ENCODE measurements around the gene PUSL1. TPM values are rescaled to one million over a fixed set of nuclear protein-coding genes. Genes with fewer than 3 reads are reported as not detected.
A peak's percentile ranks its signal among the peaks of the same experiment; 100 is the strongest.

Gene PUSL1
- total RNA-seq (2014; rRNA removed; shearing (Covaris generic)) = 42.0 and 43.9 TPM in 2 replicates
- 33.3 and 40.5 TPM in 2 replicates for polyA plus RNA-seq (2015; cell fraction: cytosol; rRNA removed)
- polyA plus RNA-seq (2015; cell fraction: nucleus; rRNA removed) = 30.0 and 40.0 TPM in 2 replicates

GRCh38 chr1:1307923-1308755 is at the start of gene PUSL1, which contains the start of gene ACAP3:
Gene PUSL1, plus strand, starts transcription at chr1:1308597. Its CDS starts 47 bp downstream, at chr1:1308644.
Gene ACAP3, minus strand, starts transcription at chr1:1307930. Its CDS starts 115 bp downstream, at chr1:1307815.
- DNase-seq (ENCODE audit: low read depth) = peak; percentile 88

GRCh38 chr1:1259119-1259488 is 49.3 kb upstream of the PUSL1 start:
- no peak for DNase-seq (ENCODE audit: low read depth)

- no peak for DNase-seq (ENCODE audit: low read depth)
These were observed 48.9 kb upstream of the PUSL1 start for GRCh38 chr1:1259540-1259939.

DNA sequence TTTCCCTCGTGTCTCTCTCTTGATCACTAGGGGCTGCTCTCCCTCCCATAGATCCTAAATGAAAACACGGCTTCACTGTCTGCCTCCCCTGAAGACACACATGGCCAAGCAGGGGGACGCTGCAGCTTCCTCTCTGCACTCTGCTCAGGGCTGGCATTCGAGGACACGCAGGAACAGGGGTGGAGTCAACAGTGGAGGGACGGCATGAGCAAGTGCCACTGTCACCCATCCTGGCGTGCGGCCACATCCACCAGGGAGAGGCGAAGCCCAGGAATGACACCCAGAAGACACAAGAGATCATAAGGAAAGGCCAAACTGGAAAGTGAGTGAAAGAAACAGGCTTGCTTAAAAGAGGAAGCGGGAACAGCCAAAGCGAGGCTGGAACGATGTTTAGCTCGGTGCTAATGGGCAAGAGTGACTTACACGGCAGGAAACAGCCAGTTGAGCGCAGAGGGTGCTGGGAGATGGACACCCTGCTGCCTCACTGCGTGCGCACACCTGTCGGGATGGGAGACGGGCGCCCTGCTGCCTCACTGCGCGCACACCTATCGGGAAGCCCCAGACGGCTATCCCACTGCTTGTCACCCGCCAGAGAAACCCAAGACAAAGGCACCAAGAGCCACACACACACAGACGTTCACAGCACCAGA is 48.3 kb upstream of the PUSL1 start:
- DNase-seq (ENCODE audit: low read depth) = no peak

- no peak for DNase-seq (ENCODE audit: low read depth)
These were observed 47.4 kb upstream of the PUSL1 start for GRCh38 chr1:1260843-1261560.

- no peak for DNase-seq (ENCODE audit: low read depth)
These were observed 46.3 kb upstream of the PUSL1 start for GRCh38 chr1:1262071-1262470.

DNA sequence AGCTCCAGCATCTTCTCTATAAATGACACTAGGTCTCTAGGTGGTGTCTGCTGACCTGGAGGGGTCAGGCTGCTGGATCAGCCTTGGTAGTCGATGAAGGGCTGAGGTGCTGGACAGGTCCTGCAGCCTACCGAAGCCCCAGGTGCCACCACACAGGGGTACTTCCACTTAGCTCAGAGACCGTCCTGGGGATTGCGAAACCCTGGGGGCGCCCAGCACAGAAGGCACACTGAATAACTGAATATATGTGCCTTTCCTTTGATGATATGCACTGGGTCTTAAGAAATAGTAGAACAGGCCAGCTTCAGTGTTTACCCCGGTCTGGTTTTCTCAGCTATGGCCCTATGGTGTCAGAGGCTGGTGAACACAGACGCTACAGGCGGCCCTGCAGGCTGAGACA is 45.6 kb upstream of the PUSL1 start:
- DNase-seq (ENCODE audit: low read depth) = no peak

- no peak for DNase-seq (ENCODE audit: low read depth)
These were observed 44.4 kb upstream of the PUSL1 start for GRCh38 chr1:1264026-1264425.

DNA sequence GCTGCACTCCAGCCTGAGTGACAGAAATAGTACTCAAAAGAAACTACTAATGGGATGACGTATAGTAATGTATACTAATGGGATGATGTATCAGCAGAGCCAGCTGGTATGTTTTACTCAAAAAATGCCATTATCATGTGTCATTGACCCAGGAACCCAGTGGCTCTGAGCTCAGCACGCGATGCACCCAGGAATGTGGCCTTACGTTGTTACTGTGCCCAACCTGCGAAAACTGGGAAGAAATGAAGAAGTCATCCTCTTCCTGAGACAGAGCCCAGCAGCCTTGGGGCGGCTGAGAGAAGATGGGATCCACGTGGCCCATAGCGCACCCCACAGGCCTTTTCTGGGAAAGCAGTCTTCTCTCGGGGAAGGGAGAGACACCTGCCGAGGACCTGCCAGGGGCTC is 43.5 kb upstream of the PUSL1 start:
- DNase-seq (ENCODE audit: low read depth) = peak; percentile 89

DNA sequence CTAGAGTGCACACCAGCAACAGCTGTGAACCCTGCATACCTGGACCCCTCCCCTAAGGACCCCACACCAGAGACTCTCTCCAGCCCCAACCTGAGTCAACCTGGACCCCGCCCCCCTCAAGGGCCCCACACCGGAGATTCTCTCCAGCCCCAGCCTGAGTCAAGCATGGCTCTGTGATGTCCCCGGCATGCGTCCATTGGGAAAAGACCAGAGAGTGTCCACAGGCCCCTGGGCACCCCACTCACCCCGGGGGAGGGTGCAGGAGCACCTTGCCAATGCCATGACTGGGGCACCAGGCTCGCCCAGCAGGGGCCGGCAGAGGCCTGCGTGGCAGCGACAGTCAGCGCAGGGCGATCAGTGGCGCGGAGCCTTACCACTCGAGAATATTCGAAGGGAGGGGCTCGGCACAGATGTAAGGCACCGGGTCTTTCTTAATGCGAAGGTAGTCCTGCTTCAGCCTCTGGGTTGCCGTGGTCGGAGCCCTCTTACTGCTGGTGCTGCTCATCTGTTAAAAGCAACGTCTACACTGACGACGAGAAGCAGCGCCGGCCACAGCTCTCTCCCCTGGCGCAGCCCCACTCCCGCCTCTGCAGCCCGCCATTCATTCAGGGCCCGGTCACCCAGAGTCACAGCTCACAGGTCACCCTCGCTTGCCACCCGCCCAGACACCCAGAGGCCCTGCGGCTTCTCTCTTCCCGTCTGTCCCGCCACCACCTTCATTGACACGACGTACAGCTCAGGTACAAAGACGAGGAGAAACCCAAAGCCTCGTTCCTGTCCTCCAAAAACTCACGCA is 40.7 kb upstream of the PUSL1 start:
- no peak for DNase-seq (ENCODE audit: low read depth)

DNA sequence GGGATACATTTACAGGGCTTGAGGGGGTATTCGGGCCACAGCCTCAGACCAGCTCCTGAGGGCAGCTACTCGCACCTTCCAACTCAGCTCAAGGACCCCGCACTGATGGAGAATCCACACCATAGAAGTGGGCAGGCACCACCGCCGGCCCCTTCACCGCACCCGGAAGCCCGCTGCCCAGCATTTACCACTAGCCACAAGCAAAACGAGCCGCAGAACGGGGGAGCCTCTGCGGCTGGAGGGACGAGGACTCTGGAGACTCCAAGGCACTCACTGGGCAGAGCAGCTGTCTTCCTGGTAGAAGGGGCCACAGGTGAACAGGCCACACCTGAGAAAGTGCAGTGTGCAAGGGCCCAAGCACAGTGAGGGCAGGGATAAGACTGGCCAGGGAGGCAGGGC is 40.1 kb upstream of the PUSL1 start:
- DNase-seq (ENCODE audit: low read depth) = no peak

DNA sequence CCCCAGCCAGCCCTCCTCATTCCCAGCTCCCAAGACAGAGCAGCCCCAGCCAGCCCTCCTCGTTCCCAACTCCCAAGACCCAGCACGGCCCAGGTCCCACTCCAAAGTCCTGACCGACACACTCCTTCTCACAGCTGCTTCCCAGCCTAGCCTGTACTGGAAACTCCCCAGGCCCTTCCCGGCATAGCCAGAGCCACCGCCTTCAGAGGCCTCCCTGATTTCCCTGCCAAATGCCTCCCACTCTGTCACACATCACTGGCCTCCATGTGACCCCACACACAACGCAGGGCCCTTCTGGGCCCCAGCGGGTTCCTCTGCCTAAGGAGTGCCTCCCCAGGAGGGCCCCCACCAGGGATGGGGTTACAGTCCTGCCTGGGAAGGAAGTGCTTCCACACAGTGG is 37.6 kb upstream of the PUSL1 start:
- DNase-seq (ENCODE audit: low read depth) = no peak

DNA sequence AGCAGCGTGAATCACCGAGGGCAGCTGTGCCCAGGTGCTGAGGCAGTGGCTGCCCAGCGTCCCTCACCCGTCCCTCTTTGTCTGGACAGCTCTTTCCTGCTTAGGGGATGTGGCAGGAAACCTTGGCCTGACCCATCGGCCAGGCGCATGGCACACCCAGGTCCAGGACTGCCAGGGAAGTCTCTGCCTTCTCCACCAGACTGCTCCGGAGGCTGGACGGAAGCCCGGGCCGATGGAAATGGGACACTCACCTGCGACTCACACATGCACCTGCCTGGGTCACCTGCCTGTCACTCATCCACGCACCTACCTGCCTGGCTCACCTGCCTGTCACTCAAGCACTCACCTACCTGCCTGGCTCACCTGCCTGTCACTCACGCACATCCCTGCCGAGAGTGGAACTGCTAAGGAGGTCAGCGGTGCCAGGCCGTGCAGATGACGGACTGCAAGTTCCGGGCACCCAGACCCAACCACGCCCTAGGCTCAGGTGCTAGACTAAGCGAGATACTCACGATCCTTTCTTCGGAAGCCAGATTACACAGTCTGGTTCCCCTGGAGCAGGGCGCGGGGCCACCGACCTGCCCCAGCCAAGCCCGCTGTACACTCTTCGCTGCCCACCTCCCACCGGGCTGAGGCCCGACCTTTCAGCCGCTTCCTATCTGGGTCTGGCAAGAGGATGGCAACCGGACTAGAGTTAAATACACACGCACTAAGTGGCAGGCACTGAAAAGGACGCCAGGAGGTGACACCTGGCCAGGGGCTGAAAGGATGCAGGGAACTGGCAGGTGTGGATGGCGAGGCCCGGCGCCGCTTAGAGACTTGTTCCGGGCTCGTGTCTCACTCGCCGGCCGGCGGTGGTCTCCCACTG is 35.8 kb upstream of the PUSL1 start:
- peak; percentile 39 for DNase-seq (ENCODE audit: low read depth)

DNA sequence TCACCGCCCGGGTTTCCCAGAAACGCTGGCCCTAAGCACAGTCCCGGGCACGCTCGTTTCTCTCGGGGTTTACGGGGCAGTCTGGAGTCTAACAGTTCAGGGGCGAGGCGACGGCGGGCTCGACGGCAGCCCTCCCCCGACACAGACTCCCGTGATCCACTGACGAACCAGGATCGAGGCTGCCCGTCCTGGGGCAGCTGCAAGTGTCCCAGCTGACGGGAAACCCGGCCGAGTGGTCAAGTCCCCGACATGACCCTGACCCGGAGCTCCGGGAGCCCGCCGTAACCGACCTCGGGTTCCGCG is 35.2 kb upstream of the PUSL1 start:
- no peak for DNase-seq (ENCODE audit: low read depth)

DNA sequence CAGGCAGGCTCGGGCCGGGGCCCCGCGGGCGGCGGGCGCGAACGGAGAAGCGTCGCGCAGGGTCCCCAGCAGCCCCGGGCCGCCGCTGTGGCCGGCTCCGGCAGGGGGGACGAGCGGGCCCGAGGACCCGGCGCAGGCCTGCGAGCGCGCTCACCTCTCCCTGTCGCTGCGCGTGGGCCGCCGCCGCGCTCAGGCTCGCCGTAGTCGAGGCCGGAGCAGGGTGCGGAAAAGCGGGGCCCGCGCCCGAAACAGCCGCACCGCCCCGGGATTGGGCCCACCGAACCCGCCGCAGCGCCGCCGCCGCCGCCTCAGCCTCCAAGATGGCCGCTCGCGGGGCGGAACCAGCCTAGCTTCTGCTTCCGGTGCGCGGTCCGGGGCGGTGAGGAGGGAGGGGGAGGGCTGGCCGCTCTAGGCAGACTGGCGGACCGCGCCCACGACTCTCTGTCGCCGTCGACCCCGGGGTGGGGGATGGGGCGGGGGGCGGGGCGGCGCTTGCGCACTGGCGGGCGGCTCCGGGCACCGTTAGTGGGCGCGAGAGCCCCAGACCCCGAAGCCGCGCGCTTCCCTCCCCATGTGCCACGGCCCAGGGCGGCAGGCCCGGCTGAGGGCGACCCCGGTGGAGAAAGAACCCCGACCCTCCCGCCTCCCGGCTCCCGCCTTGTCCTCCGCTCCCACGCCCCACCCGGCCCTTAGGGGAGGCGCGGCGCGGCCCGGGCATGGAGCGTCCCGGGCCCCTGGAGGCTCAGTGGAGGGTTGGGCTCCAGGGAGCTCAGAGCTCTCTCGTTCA is 34.7 kb upstream of the PUSL1 start, which contains the start of gene UBE2J2:
Gene UBE2J2 (minus strand): TSS at position 343 of the 787 bp plus-strand sequence. CDS start 5,862 bp downstream, outside the sequence.
- peak; percentile 67 for DNase-seq (ENCODE audit: low read depth)

DNA sequence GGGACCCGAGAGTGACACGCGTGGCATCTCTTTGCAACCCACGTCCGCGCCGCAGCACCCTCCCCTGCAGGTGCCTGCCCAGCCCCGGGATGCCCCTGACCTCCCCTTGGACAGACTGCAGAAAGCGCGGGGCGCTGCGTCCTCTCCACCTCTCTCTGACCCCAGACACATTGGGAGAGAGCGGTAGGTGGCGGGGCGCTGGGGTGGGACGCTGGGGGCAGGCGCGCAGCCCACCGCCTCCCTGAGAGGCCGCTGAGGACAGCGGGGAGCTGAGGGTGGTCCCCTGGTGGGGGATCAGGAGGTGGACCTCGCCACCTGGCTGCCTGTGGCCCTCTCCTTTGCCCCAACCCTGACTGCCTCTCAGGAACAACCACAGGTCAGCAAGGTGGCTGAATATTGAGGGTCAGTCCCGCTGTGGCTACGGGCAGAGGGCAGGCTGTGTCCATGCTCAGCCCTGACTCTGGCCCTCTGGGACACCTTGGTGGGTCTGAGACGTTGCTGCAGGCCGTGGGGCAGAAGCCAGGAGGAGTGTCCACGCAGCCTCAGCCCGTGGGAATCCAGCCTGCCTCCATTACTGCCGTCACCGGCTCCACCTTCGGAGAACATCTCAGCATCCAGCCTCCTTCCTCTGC is 34.0 kb upstream of the PUSL1 start:
- DNase-seq (ENCODE audit: low read depth) = no peak

DNA sequence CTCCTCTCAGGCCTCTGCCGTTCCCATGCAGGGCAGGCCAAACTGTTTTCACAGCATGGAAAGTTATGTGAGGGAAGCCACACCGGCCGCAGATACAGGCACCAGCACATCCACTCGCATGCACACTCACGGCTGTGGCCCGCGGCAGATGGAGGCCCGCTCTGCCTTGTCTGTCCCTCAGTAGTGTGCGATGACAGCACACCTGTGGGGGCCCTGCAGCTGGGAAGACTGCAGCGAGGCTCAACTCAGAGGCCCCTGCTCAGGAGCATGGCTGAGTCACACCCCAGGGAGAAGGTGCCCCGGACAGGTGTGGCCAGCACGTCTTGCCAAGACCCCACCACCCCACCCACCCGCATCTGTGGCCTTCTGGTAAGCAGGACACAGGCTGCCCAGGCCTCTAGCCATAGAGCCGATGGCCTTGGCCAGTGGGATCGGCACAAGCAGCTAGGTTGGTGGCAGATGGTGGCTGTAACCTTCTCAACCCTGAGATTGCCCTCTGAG is 33.4 kb upstream of the PUSL1 start:
- DNase-seq (ENCODE audit: low read depth) = no peak

DNA sequence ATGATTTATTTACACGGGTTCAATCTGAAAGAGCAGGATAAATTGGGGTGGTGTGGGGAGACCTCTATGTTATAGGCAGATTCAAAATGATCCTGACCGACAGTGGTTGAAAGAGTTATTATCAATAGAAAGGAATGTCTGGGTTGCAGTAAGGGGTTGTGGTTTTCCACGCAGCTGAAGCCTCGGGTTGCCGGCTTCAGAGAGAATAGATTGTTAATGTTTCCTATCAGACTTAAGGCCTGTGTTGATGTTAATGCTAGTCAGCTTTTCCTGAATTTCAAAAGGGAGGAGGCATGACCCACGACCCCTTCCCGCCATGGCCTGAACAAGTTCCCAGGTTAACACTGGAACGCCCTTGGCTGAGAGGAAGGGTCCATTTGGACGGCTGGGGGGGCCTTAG is 32.6 kb upstream of the PUSL1 start:
- no peak for DNase-seq (ENCODE audit: low read depth)

DNA sequence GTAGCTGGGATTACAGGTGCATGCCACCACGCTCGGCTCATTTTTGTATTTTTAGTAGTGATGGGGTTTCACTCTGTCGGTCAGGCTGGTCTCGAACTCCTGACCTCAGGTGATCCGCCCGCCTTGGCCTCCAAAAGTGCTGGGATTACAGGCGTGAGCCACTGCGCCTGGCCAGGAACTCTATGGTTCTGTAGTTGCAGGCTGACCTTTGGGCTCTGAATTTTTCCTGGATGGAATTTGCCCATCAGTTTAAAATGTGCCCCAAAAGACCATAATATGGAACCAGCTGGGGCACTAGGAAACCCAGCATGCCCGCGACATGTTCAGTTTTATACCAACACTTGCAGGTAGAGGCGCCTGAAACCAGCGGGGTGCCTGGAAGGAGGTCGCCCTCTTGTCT is 29.8 kb upstream of the PUSL1 start:
- no peak for DNase-seq (ENCODE audit: low read depth)

Data from HT1080 (cell line).